ENCODE measurements around the gene SERPINB3. TPM values are rescaled to one million over a fixed set of nuclear protein-coding genes. Genes with fewer than 3 reads are reported as not detected.
"Not testable (repeated sequence)": the region's sequence is repeated elsewhere in the genome, so short reads cannot be mapped to it uniquely, and the experiment has no call there.

Gene SERPINB3
- 0.16 TPM for total RNA-seq
- polyA plus RNA-seq: not detected

- DNase-seq (ENCODE audit: extremely low spot score); H3K4me1 ChIP-seq (ENCODE audit: insufficient read depth); H3K27ac ChIP-seq (ENCODE audit: low read depth); H3K36me3 ChIP-seq (ENCODE audit: insufficient read depth); H3K4me3 ChIP-seq (ENCODE audit: low read depth, low read length): not testable (repeated sequence)
- 80% methylated on average over 2 of the region's 3 CpGs for WGBS
Observed at GRCh38 chr18:63661750-63662149, at the start of gene SERPINB3. Gene SERPINB3, minus strand, starts transcription at chr18:63661893. Its CDS starts 677 bp downstream, at chr18:63661216.

GRCh38 chr18:63708650-63709049 is 47.0 kb upstream of the SERPINB3 start:
- 79% methylated on average over 3 of the region's 3 CpGs for WGBS
- Histone ChIP-seq H3K36me3 (ENCODE audit: insufficient read depth) (no peaks in the 10 kb centered on the region), H3K4me1 (ENCODE audit: insufficient read depth) (no peaks in the 10 kb centered on the region), H3K27ac (ENCODE audit: low read depth) (no peak overlapping the region), H3K4me3 (ENCODE audit: low read depth, low read length) (no peak overlapping the region)
- no peak for DNase-seq (ENCODE audit: extremely low spot score)

GRCh38 chr18:63707816-63708215 is 46.1 kb upstream of the SERPINB3 start:
- Histone ChIP-seq H3K36me3 (ENCODE audit: insufficient read depth) (no peaks in the 10 kb centered on the region), H3K4me1 (ENCODE audit: insufficient read depth) (no peaks in the 10 kb centered on the region), H3K27ac (ENCODE audit: low read depth) (no peak overlapping the region), H3K4me3 (ENCODE audit: low read depth, low read length) (no peak overlapping the region)
- 97% methylated on average over 1 of the region's 1 CpG for WGBS
- DNase-seq (ENCODE audit: extremely low spot score): no peak

- H3K4me3 ChIP-seq (ENCODE audit: low read depth, low read length): no peak overlapping the region
- H3K27ac ChIP-seq (ENCODE audit: low read depth): no peak overlapping the region
- H3K36me3 ChIP-seq (ENCODE audit: insufficient read depth): no peaks in the 10 kb centered on the region
- H3K4me1 ChIP-seq (ENCODE audit: insufficient read depth): no peaks in the 10 kb centered on the region
- WGBS: 49% methylated on average over 2 of the region's 2 CpGs
- no peak for DNase-seq (ENCODE audit: extremely low spot score)
Observed at GRCh38 chr18:63705401-63705800, 43.7 kb upstream of the SERPINB3 start.

GRCh38 chr18:63702660-63703059 is 41.0 kb upstream of the SERPINB3 start, which contains the start of gene SERPINB11:
Gene SERPINB11, plus strand, starts transcription at chr18:63702960. Its CDS starts 7,234 bp downstream, at chr18:63710194.
- WGBS: 86% methylated on average over 2 of the region's 2 CpGs
- DNase-seq (ENCODE audit: extremely low spot score): no peak
- Histone ChIP-seq H3K36me3 (ENCODE audit: insufficient read depth) (no peaks in the 10 kb centered on the region), H3K27ac (ENCODE audit: low read depth) (no peak within 1 kb of the TSS), H3K4me3 (ENCODE audit: low read depth, low read length) (no peak within 1 kb of the TSS), H3K4me1 (ENCODE audit: insufficient read depth) (no peaks in the 10 kb centered on the region)

GRCh38 chr18:63701952-63702351 is 40.3 kb upstream of the SERPINB3 start:
- no peak overlapping the region for H3K4me3 ChIP-seq (ENCODE audit: low read depth, low read length)
- H3K4me1 ChIP-seq (ENCODE audit: insufficient read depth): no peaks in the 10 kb centered on the region
- DNase-seq (ENCODE audit: extremely low spot score): no peak
- WGBS: 76% methylated on average over 5 of the region's 5 CpGs
- no peaks in the 10 kb centered on the region for H3K36me3 ChIP-seq (ENCODE audit: insufficient read depth)
- H3K27ac ChIP-seq (ENCODE audit: low read depth): no peak overlapping the region

- DNase-seq (ENCODE audit: extremely low spot score): no peak
- WGBS: 72% methylated on average over 3 of the region's 3 CpGs
- Histone ChIP-seq H3K27ac (ENCODE audit: low read depth) (no peak overlapping the region), H3K4me1 (ENCODE audit: insufficient read depth) (no peaks in the 10 kb centered on the region), H3K4me3 (ENCODE audit: low read depth, low read length) (no peak overlapping the region), H3K36me3 (ENCODE audit: insufficient read depth) (no peaks in the 10 kb centered on the region)
Observed at GRCh38 chr18:63700501-63700900, 38.8 kb upstream of the SERPINB3 start.

- H3K4me1 ChIP-seq (ENCODE audit: insufficient read depth): no peaks in the 10 kb centered on the region
- no peak for DNase-seq (ENCODE audit: extremely low spot score)
- H3K27ac ChIP-seq (ENCODE audit: low read depth): no peak overlapping the region
- no peak overlapping the region for H3K4me3 ChIP-seq (ENCODE audit: low read depth, low read length)
- WGBS: 58% methylated on average over 3 of the region's 3 CpGs
- no peaks in the 10 kb centered on the region for H3K36me3 ChIP-seq (ENCODE audit: insufficient read depth)
Observed at GRCh38 chr18:63697097-63697660, 35.5 kb upstream of the SERPINB3 start.

GRCh38 chr18:63689064-63689463 is 27.4 kb upstream of the SERPINB3 start:
- 60% methylated on average over 2 of the region's 2 CpGs for WGBS
- Histone ChIP-seq H3K4me1 (ENCODE audit: insufficient read depth) (no peaks in the 10 kb centered on the region), H3K4me3 (ENCODE audit: low read depth, low read length) (no peak overlapping the region), H3K27ac (ENCODE audit: low read depth) (no peak overlapping the region), H3K36me3 (ENCODE audit: insufficient read depth) (no peaks in the 10 kb centered on the region)
- no peak for DNase-seq (ENCODE audit: extremely low spot score)

- no peaks in the 10 kb centered on the region for H3K4me1 ChIP-seq (ENCODE audit: insufficient read depth)
- H3K27ac ChIP-seq (ENCODE audit: low read depth): no peak overlapping the region
- no peaks in the 10 kb centered on the region for H3K36me3 ChIP-seq (ENCODE audit: insufficient read depth)
- DNase-seq (ENCODE audit: extremely low spot score): no peak
- H3K4me3 ChIP-seq (ENCODE audit: low read depth, low read length): no peak overlapping the region
- 35% methylated on average over 2 of the region's 2 CpGs for WGBS
Observed at GRCh38 chr18:63686871-63687270, 25.2 kb upstream of the SERPINB3 start.

GRCh38 chr18:63684718-63685117 is 23.0 kb upstream of the SERPINB3 start:
- Histone ChIP-seq H3K4me3 (ENCODE audit: low read depth, low read length) (no peak overlapping the region), H3K27ac (ENCODE audit: low read depth) (no peak overlapping the region), H3K36me3 (ENCODE audit: insufficient read depth) (no peaks in the 10 kb centered on the region), H3K4me1 (ENCODE audit: insufficient read depth) (no peaks in the 10 kb centered on the region)
- DNase-seq (ENCODE audit: extremely low spot score): no peak
- WGBS: 94% methylated on average over 3 of the region's 3 CpGs

GRCh38 chr18:63683890-63684289 is 22.2 kb upstream of the SERPINB3 start:
- no peak overlapping the region for H3K4me3 ChIP-seq (ENCODE audit: low read depth, low read length)
- no peaks in the 10 kb centered on the region for H3K4me1 ChIP-seq (ENCODE audit: insufficient read depth)
- WGBS: 77% methylated on average over 5 of the region's 5 CpGs
- H3K27ac ChIP-seq (ENCODE audit: low read depth): no peak overlapping the region
- no peaks in the 10 kb centered on the region for H3K36me3 ChIP-seq (ENCODE audit: insufficient read depth)
- no peak for DNase-seq (ENCODE audit: extremely low spot score)

- no peaks in the 10 kb centered on the region for H3K4me1 ChIP-seq (ENCODE audit: insufficient read depth)
- WGBS: 27% methylated on average over 2 of the region's 2 CpGs
- H3K36me3 ChIP-seq (ENCODE audit: insufficient read depth): no peaks in the 10 kb centered on the region
- no peak overlapping the region for H3K27ac ChIP-seq (ENCODE audit: low read depth)
- no peak overlapping the region for H3K4me3 ChIP-seq (ENCODE audit: low read depth, low read length)
- DNase-seq (ENCODE audit: extremely low spot score): peak; percentile 58
Observed at GRCh38 chr18:63683152-63683551, 21.5 kb upstream of the SERPINB3 start.

GRCh38 chr18:63681449-63682340 is 20.0 kb upstream of the SERPINB3 start:
- 86% methylated on average over 2 of the region's 2 CpGs for WGBS
- no peaks in the 10 kb centered on the region for H3K4me1 ChIP-seq (ENCODE audit: insufficient read depth)
- no peaks in the 10 kb centered on the region for H3K36me3 ChIP-seq (ENCODE audit: insufficient read depth)
- DNase-seq (ENCODE audit: extremely low spot score): no peak
- H3K4me3 ChIP-seq (ENCODE audit: low read depth, low read length): no peak overlapping the region
- no peak overlapping the region for H3K27ac ChIP-seq (ENCODE audit: low read depth)
